Neuronal stem cell (in vitro differentiated cells): ENCODE measurements around the gene GUCY1A1.

Experiments used
- DNase-seq: peaks from one replicate; pipeline ENCODE4 v3.0.0-alpha.2; 2013; ENCODE audit warnings: low spot score
- H2AFZ ChIP-seq: one replicate; pipeline ENCODE4 v1.6.1; 2013; ENCODE audit warnings: mild to moderate bottlenecking, low read length, inconsistent platforms
- H2AK5ac ChIP-seq: 2 replicates; pipeline ENCODE4 v1.6.1; 2013; ENCODE audit warnings: low read depth, mild to moderate bottlenecking, inconsistent platforms, low read length, moderate library complexity, mixed read lengths
- H2BK120ac ChIP-seq: 2 replicates; pipeline ENCODE4 v1.6.1; 2013; ENCODE audit warnings: low read depth, mild to moderate bottlenecking, inconsistent platforms, low read length, moderate library complexity, mixed read lengths
- H2BK12ac ChIP-seq: one replicate; pipeline ENCODE4 v1.6.1; 2013; ENCODE audit warnings: low read length, inconsistent platforms
- H2BK15ac ChIP-seq: 2 replicates; pipeline ENCODE4 v1.6.1; 2013; ENCODE audit warnings: mild to moderate bottlenecking, low read length, inconsistent platforms, mixed read lengths
- H2BK5ac ChIP-seq: one replicate; pipeline ENCODE4 v1.6.1; 2013; ENCODE audit warnings: inconsistent platforms, mild to moderate bottlenecking, low read length, moderate library complexity
- H3K14ac ChIP-seq: one replicate; pipeline ENCODE4 v1.6.1; 2013; ENCODE audit warnings: low read length, inconsistent platforms
- H3K18ac ChIP-seq: 2 replicates; pipeline ENCODE4 v1.6.1; 2013; ENCODE audit warnings: low read length, inconsistent platforms
- H3K23ac ChIP-seq: 2 replicates; pipeline ENCODE4 v1.6.1; 2013; ENCODE audit warnings: low read depth, mild to moderate bottlenecking, mixed read lengths, low read length, inconsistent platforms; ENCODE audit not compliant: poor library complexity
- H3K27ac ChIP-seq: replicated peaks from 3 replicates; pipeline ENCODE4 v1.5.1; 2013; ENCODE audit warnings: low read length, inconsistent platforms
- H3K27me3 ChIP-seq, 3 experiments: 2 replicates each; pipeline ENCODE4 v1.6.1; 2013; ENCODE audit warnings: low read length in 3 of 3, mild to moderate bottlenecking in 2 of 3, inconsistent platforms in 1 of 3, low read depth in 1 of 3, mixed read lengths in 1 of 3, moderate library complexity in 1 of 3; ENCODE audit not compliant: control insufficient read depth in 3 of 3, insufficient read depth in 3 of 3
- H3K36me3 ChIP-seq, 2 donors: replicated peaks in 1 of 2; 2 replicates each; pipeline ENCODE4 v1.6.1; 2013; ENCODE audit warnings: low read length in 2 of 2; ENCODE audit not compliant: control insufficient read depth in 2 of 2, insufficient read depth in 2 of 2
- H3K4ac ChIP-seq: 2 replicates; pipeline ENCODE4 v1.6.1; 2013; ENCODE audit warnings: inconsistent platforms, mild to moderate bottlenecking, low read length, moderate library complexity
- H3K4me1 ChIP-seq, 2 donors: 1 replicate in 1 of 2; 2 replicates in 1 of 2; pipeline ENCODE4 v1.6.1; 2013; ENCODE audit warnings: low read length in 2 of 2, low read depth in 1 of 2; ENCODE audit not compliant: control insufficient read depth in 2 of 2, insufficient read depth in 1 of 2
- H3K4me2 ChIP-seq: one replicate; pipeline ENCODE4 v1.6.1; 2013; ENCODE audit warnings: mild to moderate bottlenecking, low read length, inconsistent platforms; ENCODE audit not compliant: insufficient read depth, poor library complexity, severe bottlenecking
- H3K4me3 ChIP-seq, 2 donors: 2 replicates each; pipeline ENCODE4 v1.5.1; 2013; ENCODE audit warnings: low read length in 2 of 2, mild to moderate bottlenecking in 2 of 2, inconsistent platforms in 1 of 2, moderate library complexity in 1 of 2
- H3K79me1 ChIP-seq: one replicate; pipeline ENCODE4 v1.6.1; 2013; ENCODE audit warnings: low read depth, mild to moderate bottlenecking, inconsistent platforms, low read length, moderate library complexity
- H3K9ac ChIP-seq: one replicate; pipeline ENCODE4 v1.6.1; 2013; ENCODE audit warnings: mild to moderate bottlenecking, low read depth, low read length, inconsistent platforms; ENCODE audit not compliant: poor library complexity
- H3K9me3 ChIP-seq, 2 donors: replicated peaks in 1 of 2; 2 replicates each; pipeline versions ENCODE3 to v1.6.1; 2013; ENCODE audit warnings: low read length in 2 of 2, mild to moderate bottlenecking in 2 of 2, inconsistent platforms in 1 of 2, low read depth in 1 of 2, mixed read lengths in 1 of 2, moderate library complexity in 1 of 2; ENCODE audit not compliant: control insufficient read depth in 2 of 2, insufficient read depth in 1 of 2
- H4K8ac ChIP-seq: one replicate; pipeline ENCODE4 v1.6.1; 2013; ENCODE audit warnings: low read depth, mild to moderate bottlenecking, inconsistent platforms, low read length, moderate library complexity
- H4K91ac ChIP-seq: one replicate; pipeline ENCODE4 v1.6.1; 2013; ENCODE audit warnings: low read length, low read depth, mild to moderate bottlenecking, inconsistent platforms; ENCODE audit not compliant: poor library complexity
- WGBS, 2 donors: extraction: QIAGEN DNeasy Blood & Tissue Kit; methylation state at CpG; one replicate each; pipeline ENCODE4 v1.1.7; 2013; ENCODE audit warnings: missing lambda C conversion rate in 2 of 2, mixed read lengths in 1 of 2; ENCODE audit not compliant: insufficient read length in 2 of 2, insufficient replicate concordance in 1 of 2; ENCODE audit errors: extremely low coverage in 2 of 2; 5-methylcytosine and 5-hydroxymethylcytosine counted together

Gene GUCY1A1

DNA sequence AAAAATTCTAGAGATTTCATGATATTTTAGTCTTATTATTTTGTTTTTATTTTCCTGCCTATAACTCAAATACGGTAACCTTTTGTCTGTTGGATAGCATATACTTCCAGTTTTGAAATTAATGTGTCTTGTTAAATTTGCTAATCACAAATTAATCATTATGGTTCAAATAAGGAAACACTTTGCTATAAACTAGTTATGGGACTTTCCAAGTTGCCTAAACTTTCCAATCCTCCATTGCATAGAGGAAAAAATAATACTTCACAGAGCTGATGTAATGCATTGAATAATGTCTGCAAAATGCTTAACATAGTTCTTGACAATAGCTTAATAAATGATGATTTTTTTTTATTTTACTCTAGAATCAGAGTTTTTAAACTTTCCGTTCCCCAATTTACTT lies 96.9 kb downstream of the GUCY1A1 start:
- no peaks in the 10 kb centered on the region for H3K27me3 ChIP-seq
- H2AFZ ChIP-seq = no peak overlapping the region
- H3K4me2 ChIP-seq = no peak overlapping the region
- no peak overlapping the region for H4K8ac ChIP-seq
- no peak overlapping the region for H2BK5ac ChIP-seq
- H3K9ac ChIP-seq = no peak overlapping the region
- H3K27ac ChIP-seq = no peak overlapping the region
- H4K91ac ChIP-seq = no peak overlapping the region
- DNase-seq = no peak
- peaks cover 3% of the 10 kb centered on the region for H3K79me1 ChIP-seq
- no peak overlapping the region for H3K4ac ChIP-seq
- H3K4me3 ChIP-seq = no peak overlapping the region
- H3K23ac ChIP-seq = no peak overlapping the region
- H2BK12ac ChIP-seq = no peak overlapping the region
- H3K4me1 ChIP-seq = peaks cover 0 to 3% of the 10 kb centered on the region in 2 donors
- no peaks in the 10 kb centered on the region for H3K36me3 ChIP-seq
- no peak overlapping the region for H2BK15ac ChIP-seq
- H2AK5ac ChIP-seq = no peak overlapping the region
- H3K14ac ChIP-seq = no peak overlapping the region
- no peak overlapping the region for H3K18ac ChIP-seq
- H2BK120ac ChIP-seq = no peak overlapping the region
- no peaks in the 10 kb centered on the region for H3K9me3 ChIP-seq
- no CpG with 5 or more reads among the region's 2 CpGs for WGBS, 2 donors

- no peak overlapping the region for H2BK12ac ChIP-seq
- H3K4ac ChIP-seq = no peak overlapping the region
- H3K14ac ChIP-seq = no peak overlapping the region
- no peak overlapping the region for H2BK120ac ChIP-seq
- H3K9me3 ChIP-seq = no peaks in the 10 kb centered on the region
- H3K23ac ChIP-seq = no peak overlapping the region
- no peaks in the 10 kb centered on the region for H3K4me1 ChIP-seq
- no peak overlapping the region for H3K4me2 ChIP-seq
- H3K27ac ChIP-seq = no peak overlapping the region
- H4K91ac ChIP-seq = no peak overlapping the region
- no peak overlapping the region for H2BK5ac ChIP-seq
- H3K9ac ChIP-seq = no peak overlapping the region
- H3K79me1 ChIP-seq = no peaks in the 10 kb centered on the region
- H3K18ac ChIP-seq = no peak overlapping the region
- H3K4me3 ChIP-seq = no peak overlapping the region
- DNase-seq = no peak
- H4K8ac ChIP-seq = no peak overlapping the region
- no peak overlapping the region for H2BK15ac ChIP-seq
- H3K36me3 ChIP-seq = no peaks in the 10 kb centered on the region
- no peak overlapping the region for H2AK5ac ChIP-seq
- WGBS, 2 donors = no CpG with 5 or more reads among the region's 3 CpGs
- H2AFZ ChIP-seq = no peak overlapping the region
- no peaks in the 10 kb centered on the region for H3K27me3 ChIP-seq
These were observed 98.5 kb downstream of the GUCY1A1 start for GRCh38 chr4:155765149-155765548.

DNA sequence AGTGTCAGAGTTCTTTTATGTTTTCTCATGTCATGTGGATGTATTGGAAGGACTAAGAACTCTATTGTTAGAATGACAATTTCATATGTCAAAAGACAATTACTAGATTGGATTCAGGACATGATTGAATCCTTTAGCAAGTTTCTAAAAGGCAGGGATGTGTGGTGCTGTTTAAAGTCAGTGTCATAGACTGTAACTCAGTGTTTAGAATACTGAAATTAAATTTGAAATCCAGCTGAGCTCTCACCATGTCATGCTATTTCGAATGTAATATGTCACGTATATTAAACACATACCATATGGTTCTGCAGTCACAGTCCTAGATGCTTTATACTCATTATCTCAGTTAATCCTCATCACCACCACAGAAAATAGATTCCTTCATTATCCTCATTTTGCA lies 100.0 kb downstream of the GUCY1A1 start:
- no peaks in the 10 kb centered on the region for H3K9me3 ChIP-seq
- H3K4me2 ChIP-seq = no peak overlapping the region
- no peaks in the 10 kb centered on the region for H3K79me1 ChIP-seq
- H3K23ac ChIP-seq = no peak overlapping the region
- no peak overlapping the region for H2AK5ac ChIP-seq
- no peak overlapping the region for H3K9ac ChIP-seq
- no peak overlapping the region for H4K8ac ChIP-seq
- no peak overlapping the region for H2AFZ ChIP-seq
- H2BK12ac ChIP-seq = no peak overlapping the region
- no peak overlapping the region for H2BK15ac ChIP-seq
- H3K36me3 ChIP-seq = no peaks in the 10 kb centered on the region
- no peak overlapping the region for H3K4ac ChIP-seq
- H3K18ac ChIP-seq = no peak overlapping the region
- no peak overlapping the region for H2BK120ac ChIP-seq
- no CpG with 5 or more reads among the region's 2 CpGs for WGBS, 2 donors
- H3K4me3 ChIP-seq = no peak overlapping the region
- H4K91ac ChIP-seq = no peak overlapping the region
- no peak overlapping the region for H2BK5ac ChIP-seq
- no peaks in the 10 kb centered on the region for H3K4me1 ChIP-seq
- no peak overlapping the region for H3K27ac ChIP-seq
- DNase-seq = no peak
- no peaks in the 10 kb centered on the region for H3K27me3 ChIP-seq
- H3K14ac ChIP-seq = no peak overlapping the region

- Histone ChIP-seq H2BK5ac (no peak overlapping the region), H3K4me3 (no peak overlapping the region), H3K36me3 (no peaks in the 10 kb centered on the region), H2BK15ac (no peak overlapping the region), H3K14ac (no peak overlapping the region), H3K79me1 (no peaks in the 10 kb centered on the region), H3K27me3 (no peaks in the 10 kb centered on the region), H4K91ac (no peak overlapping the region), H3K4me2 (no peak overlapping the region), H2AFZ (no peak overlapping the region), H4K8ac (no peak overlapping the region), H2BK12ac (no peak overlapping the region), H3K9ac (no peak overlapping the region), H3K4me1 (no peaks in the 10 kb centered on the region), H3K18ac (no peak overlapping the region), H2AK5ac (no peak overlapping the region), H3K4ac (no peak overlapping the region), H2BK120ac (no peak overlapping the region), H3K9me3 (no peaks in the 10 kb centered on the region), H3K23ac (no peak overlapping the region), H3K27ac (no peak overlapping the region)
- DNase-seq = no peak
These were observed 101.7 kb downstream of the GUCY1A1 start for GRCh38 chr4:155768370-155768769.
